ENCODE data around the gene EN2.

The EN2 gene

GRCh38 chr7:155458111-155458877, at the start of gene EN2:
Gene EN2 (plus strand): TSS chr7:155458129. CDS start chr7:155458378, 249 bp downstream.
- no peak for DNase-seq (ENCODE audit: low read depth)

GRCh38 chr7:155408651-155409586, 49.0 kb upstream of the EN2 start:
- DNase-seq (ENCODE audit: low read depth) = no peak

- no peak for DNase-seq (ENCODE audit: low read depth)
Measured at GRCh38 chr7:155409980-155410379, 47.9 kb upstream of the EN2 start.

- DNase-seq (ENCODE audit: low read depth) = no peak
Measured at GRCh38 chr7:155410431-155410830, 47.5 kb upstream of the EN2 start.

- no peak for DNase-seq (ENCODE audit: low read depth)
Measured at GRCh38 chr7:155411718-155412415, 46.1 kb upstream of the EN2 start.

GRCh38 chr7:155412416-155413253, 45.3 kb upstream of the EN2 start:
- DNase-seq (ENCODE audit: low read depth) = no peak

- DNase-seq (ENCODE audit: low read depth) = no peak
Measured at GRCh38 chr7:155414547-155415492, 43.1 kb upstream of the EN2 start.

- DNase-seq (ENCODE audit: low read depth) = no peak
Measured at GRCh38 chr7:155416646-155417380, 41.1 kb upstream of the EN2 start.

GRCh38 chr7:155418304-155418703, 39.6 kb upstream of the EN2 start:
- DNase-seq (ENCODE audit: low read depth) = no peak

GRCh38 chr7:155418941-155419755, 38.8 kb upstream of the EN2 start:
- no peak for DNase-seq (ENCODE audit: low read depth)

- DNase-seq (ENCODE audit: low read depth) = no peak
Measured at GRCh38 chr7:155420116-155420515, 37.8 kb upstream of the EN2 start.

- DNase-seq (ENCODE audit: low read depth) = no peak
Measured at GRCh38 chr7:155422151-155422550, 35.8 kb upstream of the EN2 start.

GRCh38 chr7:155422599-155423336, 35.2 kb upstream of the EN2 start:
- DNase-seq (ENCODE audit: low read depth) = no peak

GRCh38 chr7:155423337-155424285, 34.3 kb upstream of the EN2 start:
- no peak for DNase-seq (ENCODE audit: low read depth)

- DNase-seq (ENCODE audit: low read depth) = no peak
Measured at GRCh38 chr7:155424301-155425010, 33.5 kb upstream of the EN2 start.

- DNase-seq (ENCODE audit: low read depth) = no peak
Measured at GRCh38 chr7:155425011-155425340, 33.0 kb upstream of the EN2 start.
